Fibroblast of lung (primary cell): ENCODE data around the gene MEIOB. TPM values are rescaled to one million over a fixed set of nuclear protein-coding genes. Genes with fewer than 3 reads are reported as not detected.

Experiments used
- DNase-seq, 2 donors: peaks; one replicate each; pipeline versions ENCODE4 v3.0.0 to v3.0.0-alpha.2; 2010; ENCODE audit warnings: low read depth in 2 of 2
- H2AFZ ChIP-seq: 2 replicates; pipeline ENCODE4 v1.5.1; 2012; ENCODE audit warnings: low read length, control low read depth, inconsistent platforms
- H3K27ac ChIP-seq: 2 replicates; pipeline ENCODE4 v1.5.1; 2011; ENCODE audit warnings: low read length, control low read depth; ENCODE audit not compliant: insufficient read depth
- H3K27me3 ChIP-seq: 2 replicates; pipeline ENCODE4 v1.5.1; 2011; ENCODE audit warnings: mild to moderate bottlenecking, low read length; ENCODE audit not compliant: control insufficient read depth, insufficient read depth
- H3K36me3 ChIP-seq: 2 replicates; pipeline ENCODE4 v1.5.1; 2011; ENCODE audit warnings: low read length; ENCODE audit not compliant: control insufficient read depth, insufficient read depth
- H3K4me1 ChIP-seq: 2 replicates; pipeline ENCODE4 v1.5.1; 2011; ENCODE audit warnings: low read length; ENCODE audit not compliant: control insufficient read depth, insufficient read depth; ENCODE audit errors: extremely low read depth
- H3K4me2 ChIP-seq: 2 replicates; pipeline ENCODE4 v1.5.1; 2011; ENCODE audit warnings: low read length, control low read depth; ENCODE audit not compliant: insufficient read depth; ENCODE audit errors: extremely low read depth
- H3K4me3 ChIP-seq, 4 experiments: fragments of 200-600 bp in 1 of 4; sonication (generic) in 1 of 4; replicated peaks in 1 of 4; 2 replicates each; pipeline ENCODE4 v1.5.1; 2011 to 2016; ENCODE audit warnings: low read length in 4 of 4, low read depth in 3 of 4, mild to moderate bottlenecking in 3 of 4, control low read depth in 2 of 4, inconsistent platforms in 1 of 4, mixed read lengths in 1 of 4; ENCODE audit not compliant: insufficient read depth in 1 of 4; ENCODE audit errors: control extremely low read depth in 1 of 4
- H3K79me2 ChIP-seq: 2 replicates; pipeline ENCODE4 v1.5.1; 2012; ENCODE audit warnings: mild to moderate bottlenecking, low read length, inconsistent platforms; ENCODE audit not compliant: control insufficient read depth, insufficient read depth
- H3K9ac ChIP-seq: 2 replicates; pipeline ENCODE4 v1.5.1; 2011; ENCODE audit warnings: mild to moderate bottlenecking, low read length, control low read depth; ENCODE audit not compliant: insufficient read depth
- H3K9me3 ChIP-seq: 2 replicates; pipeline ENCODE4 v1.5.1; 2012; ENCODE audit warnings: low read depth, low read length; ENCODE audit not compliant: control insufficient read depth, insufficient read depth
- H4K20me1 ChIP-seq: 2 replicates; pipeline ENCODE4 v1.5.1; 2011; ENCODE audit warnings: low read length; ENCODE audit not compliant: control insufficient read depth, insufficient read depth; ENCODE audit errors: extremely low read depth
- CTCF ChIP-seq, 2 donors: IDR thresholded peaks in 1 of 2; conservative IDR thresholded peaks in 1 of 2; 1 replicate in 1 of 2; 2 replicates in 1 of 2; pipeline ENCODE4 v1.5.1; 2011 to 2012; ENCODE audit warnings: low read length in 2 of 2, control low read depth in 1 of 2, inconsistent platforms in 1 of 2, low read depth in 1 of 2, mild to moderate bottlenecking in 1 of 2
- EZH2 ChIP-seq: IDR thresholded peaks from 2 replicates; pipeline ENCODE4 v1.5.1; 2012; ENCODE audit warnings: low read length, control low read depth, mild to moderate bottlenecking; ENCODE audit errors: missing control alignments
- polyA plus RNA-seq, 2 donors: library from polyadenylated mRNA; depleted of rRNA in 1 of 2; stranded (reverse) in 1 of 2; unstranded in 1 of 2; fragments of >200 nt; gene quantifications; 2 replicates each; pipeline ENCODE4 v1.2.1, GENCODE V29; 2011 to 2012; ENCODE audit warnings: missing spikeins in 1 of 2
- total RNA-seq: library from RNA; depleted of rRNA; stranded (reverse); fragments of >200 nt; gene quantifications from 2 replicates; pipeline ENCODE4 v1.2.1, GENCODE V29; 2014

The MEIOB gene
- total and polyA plus RNA-seq, 2 donors (not counting 1 experiment from before 2014, with no cell fraction given) = not detected

GRCh38 chr16:1839554-1839953 lies 32.4 kb downstream of the MEIOB start:
- H3K9ac ChIP-seq = no peak overlapping the region

GRCh38 chr16:1834096-1834495 lies 37.9 kb downstream of the MEIOB start:
- TF ChIP-seq EZH2 (no peak), CTCF (conservative IDR thresholded peaks at IDR 0.05 in 1 of 2, IDR thresholded peaks at IDR 0.05 in 1 of 2; ENCODE audit: low read depth in 1 of 2, low read length in 2 of 2) (no peak)
- Histone ChIP-seq H3K4me2 (no peak overlapping the region), H3K27me3 (no peaks in the 10 kb centered on the region), H3K36me3 (peaks cover 3% of the 10 kb centered on the region), H4K20me1 (no peaks in the 10 kb centered on the region), H3K79me2 (peaks cover 5% of the 10 kb centered on the region), H3K9me3 (no peaks in the 10 kb centered on the region), H3K27ac (no peak overlapping the region), H3K4me3 (no peak overlapping the region), H2AFZ (no peak overlapping the region), H3K4me1 (peaks cover 3% of the 10 kb centered on the region), H3K9ac (no peak overlapping the region)
- DNase-seq = no peak

More at GRCh38 chr16:1839554-1839953, 32.4 kb downstream of the MEIOB start:
- H3K9me3 ChIP-seq = no peaks in the 10 kb centered on the region
- no peak overlapping the region for H3K4me2 ChIP-seq
- H3K27ac ChIP-seq = no peak overlapping the region
- no peak overlapping the region for H3K4me3 ChIP-seq
- no peak overlapping the region for H2AFZ ChIP-seq
- no peaks in the 10 kb centered on the region for H3K4me1 ChIP-seq
- H4K20me1 ChIP-seq = no peaks in the 10 kb centered on the region
- no peaks in the 10 kb centered on the region for H3K36me3 ChIP-seq
- DNase-seq = peak in 1 of 2 donors; percentile 82
- TF ChIP-seq EZH2 = no peak
- no peak for TF ChIP-seq CTCF (conservative IDR thresholded peaks at IDR 0.05 in 1 of 2, IDR thresholded peaks at IDR 0.05 in 1 of 2; ENCODE audit: low read depth in 1 of 2, low read length in 2 of 2)
- no peaks in the 10 kb centered on the region for H3K27me3 ChIP-seq
- no peaks in the 10 kb centered on the region for H3K79me2 ChIP-seq

GRCh38 chr16:1832838-1833454 lies 39.0 kb downstream of the MEIOB start:
- no peak for TF ChIP-seq CTCF (conservative IDR thresholded peaks at IDR 0.05 in 1 of 2, IDR thresholded peaks at IDR 0.05 in 1 of 2; ENCODE audit: low read depth in 1 of 2, low read length in 2 of 2)
- TF ChIP-seq EZH2 = no peak
- peaks cover 7% of the 10 kb centered on the region for H3K4me1 ChIP-seq
- H3K79me2 ChIP-seq = peaks cover 16% of the 10 kb centered on the region
- no peak overlapping the region for H3K4me2 ChIP-seq
- no peak overlapping the region for H3K27ac ChIP-seq
- no peak overlapping the region for H2AFZ ChIP-seq
- H3K4me3 ChIP-seq = no peak overlapping the region
- H4K20me1 ChIP-seq = no peaks in the 10 kb centered on the region
- H3K36me3 ChIP-seq = peaks cover 3% of the 10 kb centered on the region
- H3K9me3 ChIP-seq = no peaks in the 10 kb centered on the region
- H3K9ac ChIP-seq = no peak overlapping the region
- no peak for DNase-seq
- H3K27me3 ChIP-seq = no peaks in the 10 kb centered on the region
